HG02571 (cell line): Measurements from ENCODE around the gene SIN3A.
"Not testable (repeated sequence)": the region's sequence is repeated elsewhere in the genome, so short reads cannot be mapped to it uniquely, and the experiment has no call there.

ENCODE experiments used
- ATAC-seq: cut with Tn5 transposase; IDR thresholded peaks from one replicate; pipeline ENCODE4 v1.9.1; 2021; ENCODE audit warnings: mild to moderate bottlenecking, moderate library complexity; ENCODE audit not compliant: unreplicated experiment

Gene SIN3A

GRCh38 chr15:75451674-75452363 lies at the start of gene SIN3A:
Gene SIN3A (minus strand): TSS chr15:75451690. CDS start chr15:75430375, 21,315 bp downstream.
- peak; percentile 40 for ATAC-seq

DNA sequence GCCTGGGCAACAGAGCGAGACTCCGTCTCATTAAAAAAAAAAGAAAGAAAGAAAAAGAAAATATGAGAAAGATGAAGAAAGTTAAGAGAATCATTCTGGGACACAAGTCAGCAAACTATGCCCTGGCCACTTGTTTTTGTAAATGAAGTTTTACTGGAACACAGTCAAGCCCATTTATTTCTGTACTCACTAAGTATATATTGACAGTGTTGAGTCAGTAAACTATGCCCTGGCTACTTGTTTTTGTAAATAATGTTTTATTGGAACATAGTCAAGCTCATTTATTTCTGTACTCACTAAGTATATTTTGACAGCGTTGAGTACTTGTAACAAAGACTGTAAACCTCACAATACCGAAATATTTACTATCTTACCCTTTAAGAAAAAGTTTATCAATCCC lies 42.2 kb upstream of the SIN3A start:
- no peak for ATAC-seq

DNA sequence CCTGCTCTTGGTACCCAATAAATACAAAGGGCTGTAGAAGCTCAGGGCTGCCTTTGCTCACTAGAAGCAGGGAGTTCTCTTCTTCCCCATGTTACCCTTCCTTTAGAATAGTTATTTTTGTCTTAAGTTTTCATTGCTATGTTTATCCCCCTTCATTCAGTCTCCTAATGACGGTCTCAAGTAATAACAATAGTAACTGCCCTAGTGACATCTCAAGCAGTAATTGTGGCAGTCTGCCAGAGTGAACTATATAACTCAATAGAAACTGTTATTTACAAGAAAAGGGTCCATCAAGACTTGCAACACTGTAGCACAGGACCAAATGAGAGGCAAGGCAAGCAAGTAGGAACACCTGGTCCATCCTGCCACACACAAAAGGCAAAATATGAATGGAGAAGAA lies 32.5 kb upstream of the SIN3A start:
- no peak for ATAC-seq

DNA sequence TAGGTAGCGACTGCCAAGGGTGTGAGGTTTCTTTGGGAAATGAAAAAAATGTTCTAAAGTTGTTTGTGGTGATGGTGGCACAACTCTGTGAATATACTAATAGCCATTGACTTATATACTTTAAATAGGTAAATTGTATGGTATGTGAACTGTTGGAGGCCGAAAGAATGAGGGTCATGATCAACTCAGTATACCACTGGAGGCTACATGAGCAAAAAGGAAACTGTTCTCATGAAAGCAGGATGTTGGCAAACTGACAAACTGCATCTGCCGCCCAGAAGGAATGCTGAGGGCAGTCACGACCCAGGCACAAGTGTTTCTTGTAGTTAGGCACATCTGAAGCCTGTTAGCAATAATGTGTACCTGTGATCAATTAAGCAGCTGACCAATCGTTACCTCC lies 32.1 kb upstream of the SIN3A start:
- ATAC-seq: not testable (repeated sequence)

- ATAC-seq: no peak
Observed at GRCh38 chr15:75483106-75483505, 31.6 kb upstream of the SIN3A start.

DNA sequence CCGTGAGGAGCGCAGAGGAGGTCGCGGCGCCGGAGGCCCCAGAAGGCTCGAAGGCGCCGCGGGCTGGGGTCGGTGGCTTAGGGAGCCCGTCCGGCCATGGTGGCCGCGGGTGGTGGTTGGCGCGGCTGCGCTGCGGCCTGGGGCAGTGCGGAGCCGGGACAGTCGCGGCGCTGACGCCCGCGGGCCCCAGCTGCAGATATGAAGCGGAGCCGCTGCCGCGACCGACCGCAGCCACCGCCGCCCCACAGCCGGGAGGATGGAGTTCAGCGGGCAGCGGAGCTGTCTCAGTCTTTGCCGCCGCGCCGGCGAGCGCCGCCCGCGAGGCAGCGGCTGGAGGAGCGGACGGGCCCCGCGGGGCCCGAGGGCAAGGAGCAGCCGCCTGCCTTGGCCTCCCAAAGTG lies 29.0 kb upstream of the SIN3A start:
- not testable (repeated sequence) for ATAC-seq

DNA sequence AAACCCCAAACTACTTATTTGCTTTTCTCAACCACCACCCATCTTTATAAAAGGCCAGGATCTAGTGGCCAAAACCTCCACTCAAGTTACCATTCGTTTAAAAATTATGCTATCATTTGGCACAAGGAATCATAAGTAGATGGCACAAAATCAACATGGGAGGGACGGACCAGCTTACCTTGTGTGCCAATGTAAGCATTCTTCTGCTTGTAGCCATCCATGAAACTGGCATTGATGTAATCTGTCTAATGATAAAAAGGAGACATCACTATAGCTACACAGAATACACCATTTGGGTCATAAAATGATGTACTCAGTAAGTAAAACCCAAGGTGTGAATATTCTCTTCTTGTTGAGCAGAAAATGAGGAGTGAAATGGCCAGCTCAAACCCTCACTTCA lies 28.2 kb upstream of the SIN3A start:
- no peak for ATAC-seq

- not testable (repeated sequence) for ATAC-seq
Observed at GRCh38 chr15:75477094-75477493, 25.6 kb upstream of the SIN3A start.

DNA sequence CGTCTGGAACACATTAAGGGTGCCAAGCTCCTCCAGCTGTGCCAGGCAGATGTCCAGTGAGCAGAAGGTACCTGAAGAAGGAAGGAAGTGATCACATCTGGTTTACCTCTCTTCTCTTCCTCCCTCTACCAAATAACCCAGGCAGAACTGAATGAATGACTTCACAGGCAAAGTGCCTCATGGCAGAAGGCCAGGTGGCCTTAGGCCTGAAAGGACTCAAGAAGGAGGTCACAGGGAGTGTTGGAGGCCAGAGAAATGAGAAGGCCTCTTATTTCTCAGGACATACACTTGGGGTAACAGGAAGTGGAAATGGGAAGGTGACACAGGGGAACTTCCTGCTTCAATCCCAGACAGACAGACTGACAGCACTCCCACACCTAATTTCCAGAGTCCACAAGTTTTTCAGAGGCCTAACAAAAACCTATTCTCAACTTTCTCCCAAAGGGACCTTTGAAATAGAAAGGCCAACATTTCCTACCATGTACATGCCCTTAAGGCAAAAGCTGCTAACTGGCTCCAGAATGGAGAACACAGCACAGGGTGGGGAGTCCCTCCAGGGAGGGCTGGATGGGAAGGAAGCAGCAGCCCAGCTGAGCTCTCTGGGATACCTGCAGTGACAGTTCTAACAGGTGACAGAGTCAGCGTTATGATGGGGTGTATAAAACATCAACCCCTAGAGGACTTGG lies 17.6 kb upstream of the SIN3A start:
- no peak for ATAC-seq

GRCh38 chr15:75460646-75461045 lies 9.2 kb upstream of the SIN3A start:
- ATAC-seq: no peak

- no peak for ATAC-seq
Observed at GRCh38 chr15:75459581-75459980, 8.1 kb upstream of the SIN3A start.

DNA sequence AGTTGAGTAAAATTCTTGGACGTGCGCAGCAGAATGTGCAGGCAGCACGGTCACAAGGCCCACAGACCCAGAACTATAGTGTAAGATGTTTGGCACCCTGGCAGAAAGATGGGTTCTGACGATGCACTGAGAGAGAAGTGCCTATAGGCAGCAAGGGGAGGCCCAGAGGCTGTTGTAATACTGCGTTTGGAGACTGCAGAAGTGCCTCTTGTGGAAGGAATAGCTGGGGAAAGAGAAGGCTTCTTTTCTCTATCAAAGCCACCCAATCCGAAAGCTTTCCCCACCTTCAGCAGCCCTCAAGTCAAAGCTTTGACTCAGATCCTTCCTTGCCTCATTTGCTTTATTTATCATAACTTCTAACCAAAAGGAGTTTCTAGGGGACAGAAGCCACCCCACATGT lies 5.2 kb upstream of the SIN3A start:
- no peak for ATAC-seq

DNA sequence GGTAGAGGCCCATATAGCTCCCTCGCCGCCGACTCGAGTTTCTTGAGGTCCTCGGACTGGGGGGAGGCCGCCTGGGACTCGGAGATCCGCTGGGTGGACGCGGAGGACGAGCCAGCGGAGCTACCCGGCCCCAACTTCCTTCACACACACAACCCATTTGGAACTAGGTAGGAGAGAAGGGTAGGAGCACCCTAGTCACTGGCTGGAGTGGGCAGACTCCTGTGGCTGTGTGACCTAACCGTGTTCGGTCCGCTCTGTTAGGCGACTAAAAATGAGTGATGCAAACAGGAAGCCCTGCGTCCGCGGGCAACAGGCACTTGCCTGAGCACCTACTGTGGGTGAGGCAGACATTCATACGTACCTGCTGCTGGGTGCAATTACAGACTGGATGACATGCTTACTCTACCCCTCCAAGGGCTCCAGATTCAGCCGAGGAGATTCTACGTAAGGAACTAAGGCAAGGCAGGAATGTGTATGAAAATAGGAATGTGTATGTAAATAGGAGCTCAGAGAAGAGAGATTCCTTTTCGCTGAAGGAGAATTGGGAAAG lies 4.6 kb upstream of the SIN3A start:
- no peak for ATAC-seq

DNA sequence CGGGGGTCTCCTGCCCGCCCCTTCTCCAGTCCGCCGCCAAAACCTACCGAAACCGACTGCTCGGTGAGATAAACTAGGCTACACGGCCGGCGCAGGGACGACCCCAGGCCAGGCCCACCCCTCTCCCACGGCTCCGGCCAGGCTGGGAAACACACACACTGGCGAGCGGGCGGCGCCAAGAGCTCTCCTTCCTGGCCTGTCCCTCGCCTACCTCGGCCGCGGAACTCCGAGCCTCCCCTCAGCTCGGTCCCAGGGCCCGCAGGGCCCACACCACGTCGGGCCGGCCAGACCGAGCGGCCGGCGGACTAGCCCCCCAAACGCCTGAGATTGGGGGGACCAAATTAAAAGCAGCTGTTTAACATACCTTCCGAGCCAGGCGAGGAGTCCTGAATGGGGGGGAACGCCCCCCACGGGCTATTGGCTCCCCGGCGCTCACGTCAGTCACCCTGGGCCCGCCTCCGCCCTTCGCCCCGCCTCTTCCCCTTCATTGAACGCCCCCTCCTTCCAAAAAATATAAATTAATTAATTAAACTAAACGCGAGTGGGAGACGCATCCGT lies 4.0 kb upstream of the SIN3A start:
- ATAC-seq: no peak

DNA sequence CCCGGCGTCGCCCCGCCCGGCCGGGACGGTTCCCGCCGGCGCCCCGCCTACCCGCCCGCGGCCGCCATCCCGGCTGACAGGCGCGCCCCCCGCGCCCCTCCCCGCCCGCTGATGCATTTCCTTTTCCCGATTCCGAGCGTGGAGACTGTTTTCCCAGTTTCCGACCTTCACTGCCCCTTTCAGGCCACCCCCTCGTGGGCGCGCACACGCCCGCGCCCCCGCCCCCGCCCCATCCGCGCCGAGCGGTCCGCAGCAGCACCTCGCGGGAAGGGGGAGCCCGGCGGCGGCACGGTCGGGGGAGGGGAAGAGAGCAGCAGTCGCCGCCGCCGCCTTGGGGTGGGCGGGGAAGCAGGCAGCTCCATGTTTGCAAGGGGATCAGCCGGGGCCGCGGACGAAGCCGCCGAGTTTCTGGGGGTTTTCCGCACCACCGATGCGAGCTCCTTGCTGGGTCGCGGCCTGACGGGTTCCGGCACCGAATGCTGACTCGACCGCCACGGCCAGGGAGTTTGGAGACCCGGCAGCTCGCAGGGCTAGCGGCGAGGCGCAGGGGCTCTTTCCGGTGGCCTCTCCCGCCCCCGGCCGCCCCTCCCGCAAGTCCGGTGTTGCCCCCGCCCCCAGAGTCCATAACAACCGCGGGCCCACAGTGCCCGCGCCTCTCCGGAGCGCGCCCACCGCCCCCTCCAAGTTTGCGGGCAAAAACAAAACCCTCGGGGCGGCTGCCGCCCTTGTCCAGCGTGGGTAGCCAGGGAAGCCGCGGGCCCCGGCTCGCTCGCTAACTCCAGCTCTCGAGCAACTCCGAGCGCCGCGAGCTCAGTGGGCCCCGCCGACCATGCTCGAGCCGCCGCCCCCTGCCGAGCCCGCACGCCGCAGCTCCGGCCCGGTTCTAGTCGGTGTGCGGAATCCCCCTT lies 3.2 kb upstream of the SIN3A start:
- ATAC-seq: no peak

DNA sequence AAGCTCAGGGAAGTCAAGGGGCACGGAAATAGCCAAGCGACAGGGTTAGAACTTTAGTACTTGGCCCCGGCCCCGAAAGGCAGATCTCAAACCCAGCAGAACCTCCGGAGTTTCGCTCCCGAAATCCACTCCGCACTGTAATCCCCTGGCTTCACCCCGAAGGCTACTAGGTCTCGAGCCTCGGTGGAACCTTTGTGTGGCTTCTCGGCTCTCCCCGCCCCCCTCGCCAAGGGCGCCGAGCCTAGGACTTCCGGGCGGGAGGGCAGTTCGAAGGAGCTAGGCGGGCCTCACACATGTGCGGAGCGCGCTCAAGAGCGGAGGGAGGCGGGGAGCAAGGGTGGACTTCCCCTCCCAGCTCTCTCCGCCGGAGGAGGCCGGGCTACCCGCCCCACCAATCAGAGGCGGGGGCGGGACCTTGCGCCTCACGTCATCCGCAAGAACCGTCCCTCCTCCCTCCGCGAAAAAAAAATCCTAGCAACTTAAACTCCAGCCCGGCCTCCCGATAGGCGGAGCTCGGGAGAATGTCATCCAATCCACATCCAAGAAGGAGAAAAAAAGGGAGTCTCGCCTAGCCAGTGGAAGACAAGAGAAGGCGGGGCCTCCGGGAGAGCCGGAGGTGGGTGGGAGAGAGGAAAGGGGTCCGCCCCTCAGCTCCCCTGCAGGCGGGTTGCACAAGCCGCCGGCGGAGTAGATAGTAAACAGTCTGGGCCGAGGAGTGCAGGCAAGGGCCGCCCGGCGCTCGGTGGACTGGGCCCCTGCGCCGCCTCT lies 2.4 kb upstream of the SIN3A start:
- peak; percentile 32 for ATAC-seq

- no peak for ATAC-seq
Observed at GRCh38 chr15:75452865-75453702, 1.6 kb upstream of the SIN3A start.

DNA sequence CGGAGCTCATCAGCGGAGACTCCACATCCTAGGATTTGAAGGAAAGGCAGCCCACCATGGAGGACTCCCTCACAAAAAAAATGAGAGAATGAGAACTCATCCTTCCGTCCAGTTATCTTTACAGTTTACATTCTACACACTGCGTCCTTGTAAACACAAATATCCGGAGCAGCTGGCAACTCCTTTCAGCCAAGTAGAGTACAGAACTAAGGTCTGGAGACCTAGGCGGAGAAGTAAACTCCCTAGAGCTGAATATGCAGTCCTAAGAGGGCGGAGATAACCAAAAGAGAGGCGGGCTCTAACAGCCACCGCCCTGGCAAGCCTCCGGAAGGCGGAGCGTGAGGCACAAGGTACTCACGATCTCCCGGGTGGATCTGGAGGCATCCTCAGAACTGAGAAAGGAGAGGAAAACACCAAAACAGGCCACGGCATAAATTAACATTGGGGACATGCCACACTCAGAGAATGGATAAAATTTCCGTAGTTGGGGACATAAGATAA lies 924 bp upstream of the SIN3A start:
- no peak for ATAC-seq

- ATAC-seq: no peak
Observed at GRCh38 chr15:75451202-75451673, 252 bp downstream of the SIN3A start.
